Activated T-helper 17 cell treated with anti-CD3 and anti-CD28 coated beads, Interleukin-2, amount 50 U/mL, for 72 hours (primary cell): ENCODE measurements around the gene TNPO2. TPM values are rescaled to one million over a fixed set of nuclear protein-coding genes. Genes with fewer than 3 reads are reported as not detected.

ENCODE experiments used
- ATAC-seq: fragments of 150-1000 bp; cut with Tn5 transposase; replicated peaks from 2 replicates; pipeline ENCODE4 v1.10.0; 2021; ENCODE audit warnings: mild to moderate bottlenecking, moderate library complexity
- H3K27ac Mint-ChIP-seq: one replicate; pipeline ENCODE4 v1.8.0; 2022; ENCODE audit warnings: mixed read lengths
- H3K27me3 Mint-ChIP-seq: one replicate; pipeline ENCODE4 v1.8.0; 2022; ENCODE audit warnings: mixed read lengths
- H3K36me3 Mint-ChIP-seq: one replicate; pipeline ENCODE4 v1.8.0; 2022; ENCODE audit warnings: low read depth, mild to moderate bottlenecking, mixed read lengths
- H3K4me1 Mint-ChIP-seq: one replicate; pipeline ENCODE4 v1.8.0; 2022; ENCODE audit warnings: mixed read lengths
- H3K4me3 Mint-ChIP-seq: one replicate; pipeline ENCODE4 v1.8.0; 2022; ENCODE audit warnings: mild to moderate bottlenecking, mixed read lengths
- H3K9me3 Mint-ChIP-seq: one replicate; pipeline ENCODE4 v1.8.0; 2022; ENCODE audit warnings: mixed read lengths
- total RNA-seq, 2 donors: library from RNA; stranded (reverse); gene quantifications; one replicate each; pipeline ENCODE4 v1.2.3, GENCODE V29; 2022

Gene TNPO2
- total RNA-seq, 2 donors from 2014 or later = 71.9 to 106 TPM

DNA sequence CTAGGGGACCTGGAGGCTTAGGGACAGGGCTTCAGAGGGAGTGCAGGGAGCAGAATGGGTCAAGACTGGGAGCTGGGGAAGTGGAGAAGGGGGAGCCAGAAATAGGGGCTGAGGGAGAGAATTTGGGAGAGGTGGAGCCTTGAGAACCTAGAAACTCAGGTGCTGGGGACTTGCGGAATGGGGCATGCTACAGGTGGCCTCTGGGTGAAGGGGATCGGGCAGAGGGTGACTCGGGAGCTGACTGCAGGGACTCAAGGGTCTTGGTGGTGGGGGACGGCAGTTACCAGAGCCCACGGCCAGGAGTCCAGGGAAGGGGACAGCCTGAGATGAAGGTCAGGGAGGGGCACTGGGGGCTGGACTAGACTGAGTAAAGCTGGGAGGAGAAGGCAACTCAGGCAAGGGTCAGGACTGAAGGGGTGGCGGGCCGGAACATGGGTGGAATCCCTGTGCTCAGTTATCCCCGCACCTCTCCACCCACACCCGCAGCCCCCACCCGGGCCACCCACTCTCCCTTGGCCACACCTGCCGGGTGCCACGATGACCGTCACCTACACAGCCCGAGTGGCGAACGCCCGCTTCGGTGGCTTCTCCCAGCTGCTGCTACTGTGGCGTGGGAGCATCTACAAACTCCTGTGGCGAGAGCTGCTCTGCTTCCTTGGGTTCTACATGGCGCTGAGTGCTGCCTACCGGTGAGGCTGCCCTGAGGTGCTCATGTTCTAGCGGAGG is 28.5 kb upstream of the TNPO2 start:
- ATAC-seq = no peak
- Mint-ChIP-seq H3K36me3 (peaks cover 12% of the 10 kb centered on the region), H3K9me3 (peaks cover 4% of the 10 kb centered on the region), H3K4me3 (no peak overlapping the region), H3K4me1 (no peaks in the 10 kb centered on the region), H3K27ac (no peak overlapping the region), H3K27me3 (peaks cover 11% of the 10 kb centered on the region)

DNA sequence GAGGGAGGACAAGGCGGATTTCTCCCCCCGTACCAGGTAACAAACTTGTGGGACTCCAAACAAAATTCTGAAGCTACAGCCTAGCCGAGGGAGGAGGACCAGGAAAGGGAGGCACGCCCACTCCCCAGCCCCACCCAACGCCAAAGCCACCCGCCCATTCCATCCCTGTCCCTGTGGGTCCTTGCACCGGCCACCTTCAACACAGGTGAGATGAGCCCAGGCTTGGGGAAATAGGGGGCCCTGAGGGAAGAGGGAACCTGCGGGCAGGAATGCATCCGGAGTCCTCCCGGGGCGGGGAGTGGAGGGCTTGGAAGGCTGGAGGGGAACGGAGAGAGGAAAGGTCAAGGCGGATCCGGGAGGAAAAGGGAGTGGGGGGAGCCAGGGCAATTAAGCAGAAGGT is 27.9 kb upstream of the TNPO2 start, which contains the start of gene BEST2:
TSS of gene BEST2 (plus strand) at position 157 of the 400 bp plus-strand sequence. CDS start 802 bp downstream, outside the sequence.
- no peak within 1 kb of the TSS for H3K27ac Mint-ChIP-seq
- H3K4me3 Mint-ChIP-seq = no peak within 1 kb of the TSS
- peaks cover 11% of the 10 kb centered on the region for H3K27me3 Mint-ChIP-seq
- no peaks in the 10 kb centered on the region for H3K4me1 Mint-ChIP-seq
- ATAC-seq = no peak
- peaks cover 18% of the 10 kb centered on the region for H3K36me3 Mint-ChIP-seq
- H3K9me3 Mint-ChIP-seq = peaks cover 4% of the 10 kb centered on the region

DNA sequence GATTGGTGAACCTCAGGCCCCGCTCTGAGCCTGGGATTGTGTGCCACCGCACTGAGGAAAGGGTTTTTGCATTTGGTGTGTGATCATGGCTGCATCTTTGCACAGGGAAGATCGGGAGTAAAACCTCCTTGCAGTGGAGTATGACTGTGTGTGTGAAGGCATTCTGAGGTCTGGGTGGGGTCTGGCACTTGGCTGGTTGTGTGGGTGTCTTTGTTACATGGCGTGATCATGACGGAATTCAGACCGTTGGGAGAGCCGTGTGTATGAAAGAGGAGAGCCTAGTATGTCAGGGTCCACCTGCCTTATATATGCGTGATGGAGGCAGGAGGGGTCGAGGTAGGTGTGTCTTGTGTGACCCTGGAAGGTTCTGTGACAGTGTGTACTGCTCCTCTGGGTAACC is 27.1 kb upstream of the TNPO2 start:
- no peak for ATAC-seq
- no peak overlapping the region for H3K4me3 Mint-ChIP-seq
- H3K27me3 Mint-ChIP-seq = peaks cover 8% of the 10 kb centered on the region
- H3K27ac Mint-ChIP-seq = no peak overlapping the region
- H3K4me1 Mint-ChIP-seq = no peaks in the 10 kb centered on the region
- peaks cover 25% of the 10 kb centered on the region for H3K36me3 Mint-ChIP-seq
- H3K9me3 Mint-ChIP-seq = peaks cover 4% of the 10 kb centered on the region

DNA sequence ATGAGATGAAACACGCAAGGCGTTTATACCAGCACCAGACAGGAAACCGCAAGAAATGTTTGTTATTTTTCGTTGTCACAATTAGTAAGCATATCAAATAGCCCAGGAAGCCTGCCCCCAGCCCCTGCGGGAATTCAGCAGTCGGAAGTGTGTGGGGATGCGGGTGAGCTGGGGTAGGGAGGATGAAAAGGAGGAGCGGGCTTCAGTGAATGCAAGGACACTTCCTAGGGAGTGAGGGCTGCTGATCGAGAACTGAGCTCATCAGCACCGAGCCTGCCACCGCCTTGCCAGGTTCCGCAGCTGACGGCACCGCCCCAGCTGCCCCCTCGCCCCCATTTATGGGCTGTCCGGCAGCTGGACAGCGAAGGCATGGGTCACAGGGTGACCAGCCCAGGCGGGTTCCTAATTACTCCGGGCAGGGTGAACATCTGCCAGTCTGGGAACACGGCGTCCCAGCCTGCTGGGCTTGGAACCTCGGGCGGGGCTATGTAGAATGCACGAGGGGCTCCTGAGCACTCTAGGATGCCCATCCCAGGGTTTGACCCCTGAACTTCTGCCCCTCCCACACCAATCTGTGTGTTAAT is 26.3 kb upstream of the TNPO2 start:
- no peaks in the 10 kb centered on the region for H3K4me1 Mint-ChIP-seq
- peaks cover 34% of the 10 kb centered on the region for H3K36me3 Mint-ChIP-seq
- peak overlapping the region; percentile 6 for H3K4me3 Mint-ChIP-seq
- ATAC-seq = peak; percentile 11
- peaks cover 3% of the 10 kb centered on the region for H3K27me3 Mint-ChIP-seq
- H3K9me3 Mint-ChIP-seq = peaks cover 4% of the 10 kb centered on the region
- no peak overlapping the region for H3K27ac Mint-ChIP-seq

DNA sequence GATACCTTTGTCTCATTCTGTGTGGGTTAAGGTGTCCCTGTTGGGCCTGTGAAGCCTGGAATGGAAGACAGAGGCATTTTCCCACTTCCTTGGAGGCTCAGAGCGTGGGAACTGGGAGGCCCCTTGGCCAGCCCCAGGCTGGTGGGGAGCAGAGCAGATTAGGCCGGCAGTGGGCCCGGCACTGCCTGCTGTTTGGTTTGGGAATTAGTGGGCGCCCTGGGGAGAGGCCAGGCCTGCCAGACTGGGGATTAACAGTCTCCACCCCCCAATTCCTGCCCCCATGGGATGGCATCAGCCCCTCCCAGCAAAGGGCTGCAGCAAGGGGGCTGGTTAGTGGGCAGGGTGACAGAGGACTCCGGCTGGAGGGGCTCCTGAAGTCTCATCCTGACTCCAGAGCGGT is 24.8 kb upstream of the TNPO2 start:
- Mint-ChIP-seq H3K4me1 (no peaks in the 10 kb centered on the region), H3K36me3 (peaks cover 43% of the 10 kb centered on the region), H3K9me3 (peaks cover 4% of the 10 kb centered on the region), H3K4me3 (no peak overlapping the region), H3K27me3 (peaks cover 3% of the 10 kb centered on the region), H3K27ac (no peak overlapping the region)
- no peak for ATAC-seq

DNA sequence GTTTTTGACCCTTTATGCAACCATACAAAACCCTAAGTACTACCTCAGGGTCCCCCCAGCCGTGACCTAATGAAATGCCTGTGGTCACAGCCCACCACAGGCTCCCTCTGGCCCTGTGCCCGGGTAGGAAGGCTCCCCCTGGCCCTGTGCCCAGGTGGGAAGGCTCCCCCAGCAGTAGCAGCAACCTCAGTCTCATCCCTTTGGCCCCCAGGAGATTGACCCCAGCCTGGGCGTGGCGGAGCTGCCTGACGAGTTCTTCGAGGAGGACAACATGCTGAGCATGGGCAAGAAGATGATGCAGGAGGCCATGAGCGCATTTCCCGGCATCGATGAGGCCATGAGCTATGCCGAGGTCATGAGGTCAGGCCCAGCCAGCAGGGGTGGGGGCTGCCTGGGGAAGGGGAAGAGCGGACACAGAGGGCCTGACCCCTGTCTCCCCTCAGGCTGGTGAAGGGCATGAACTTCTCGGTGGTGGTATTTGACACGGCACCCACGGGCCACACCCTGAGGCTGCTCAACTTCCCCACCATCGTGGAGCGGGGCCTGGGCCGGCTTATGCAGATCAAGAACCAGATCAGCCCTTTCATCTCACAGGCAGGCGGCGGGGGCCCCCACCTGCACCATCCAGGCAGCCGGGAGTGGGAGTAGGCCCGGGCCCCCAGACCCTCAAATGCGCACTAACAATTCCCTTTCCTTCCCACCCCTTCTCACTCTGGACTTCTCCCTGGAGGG is 21.6 kb upstream of the TNPO2 start:
- H3K9me3 Mint-ChIP-seq = peaks cover 4% of the 10 kb centered on the region
- H3K4me1 Mint-ChIP-seq = no peaks in the 10 kb centered on the region
- no peak for ATAC-seq
- no peak overlapping the region for H3K4me3 Mint-ChIP-seq
- H3K36me3 Mint-ChIP-seq = peaks cover 67% of the 10 kb centered on the region
- no peak overlapping the region for H3K27ac Mint-ChIP-seq
- no peaks in the 10 kb centered on the region for H3K27me3 Mint-ChIP-seq

DNA sequence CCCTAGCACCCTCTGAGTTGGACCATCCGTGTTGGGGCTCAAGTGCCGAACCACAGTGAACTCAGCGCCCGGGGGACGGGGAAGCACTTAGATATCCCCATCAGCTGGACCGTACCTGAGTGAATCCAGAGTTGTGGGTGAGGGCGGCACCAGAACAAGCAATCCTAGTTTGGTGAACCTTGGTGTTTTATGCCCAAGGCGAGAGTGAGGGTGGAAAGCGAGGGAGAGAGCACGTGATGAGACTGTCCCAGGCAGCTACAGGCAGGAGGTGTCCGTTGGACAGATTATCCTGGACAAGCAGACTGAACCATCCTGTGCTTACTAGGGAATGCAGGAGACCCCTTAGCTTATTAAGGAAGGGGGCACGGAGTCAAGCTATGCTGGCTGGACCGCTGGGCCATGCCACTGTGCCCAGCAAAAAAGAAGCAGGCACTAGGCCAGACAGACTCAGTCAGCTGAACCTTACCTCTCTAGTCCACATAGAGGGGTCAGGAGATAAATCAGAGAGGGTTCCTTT is 14.2 kb upstream of the TNPO2 start:
- Mint-ChIP-seq H3K4me3 (peak overlapping the region; percentile 89), H3K4me1 (peaks cover 8% of the 10 kb centered on the region), H3K9me3 (no peaks in the 10 kb centered on the region), H3K27me3 (no peaks in the 10 kb centered on the region), H3K36me3 (peaks cover 63% of the 10 kb centered on the region), H3K27ac (peak overlapping the region; percentile 96)
- ATAC-seq = no peak

DNA sequence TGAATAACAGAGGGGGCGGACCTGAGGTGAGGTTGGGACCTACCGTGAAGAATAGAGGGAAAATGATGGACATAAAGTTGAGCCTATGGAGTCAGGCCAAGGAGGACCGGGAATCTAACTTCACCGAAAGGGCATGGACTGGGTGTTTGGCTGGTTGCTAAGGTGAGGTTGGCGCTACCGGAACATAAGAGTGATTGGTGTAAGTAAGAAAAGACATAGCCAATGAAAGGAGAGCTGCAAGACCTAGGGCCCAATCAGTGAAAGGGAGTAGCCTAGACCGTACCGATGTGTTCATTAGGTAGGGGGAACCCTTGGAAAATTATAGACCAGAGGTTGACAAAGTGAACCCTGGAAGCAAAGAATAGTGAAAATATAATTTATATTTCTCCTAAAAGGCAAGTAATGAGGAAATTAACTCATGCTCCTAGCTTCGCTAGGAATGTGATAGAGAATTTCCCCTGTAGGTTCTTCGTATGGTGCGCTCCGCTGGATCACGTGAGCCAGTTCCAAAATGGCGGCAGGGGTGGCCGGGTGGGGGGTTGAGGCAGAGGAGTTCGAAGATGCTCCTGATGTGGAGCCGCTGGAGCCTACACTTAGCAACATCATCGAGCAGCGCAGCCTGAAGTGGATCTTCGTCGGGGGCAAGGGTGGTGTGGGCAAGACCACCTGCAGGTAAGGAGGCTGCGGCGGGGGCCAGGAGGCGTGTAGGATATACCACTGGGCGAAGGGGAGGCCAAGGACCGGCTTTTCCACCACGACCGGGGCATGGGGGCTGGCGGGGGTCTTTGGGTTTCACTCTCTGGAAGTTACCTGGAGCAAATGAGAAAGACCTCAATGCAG is 13.5 kb upstream of the TNPO2 start, which contains the start of gene GET3:
TSS of gene GET3 (plus strand) at position 503 of the 840 bp plus-strand sequence. CDS start at position 512, 9 bp downstream.
- peaks cover 64% of the 10 kb centered on the region for H3K36me3 Mint-ChIP-seq
- H3K4me3 Mint-ChIP-seq = peak within 1 kb of the TSS; percentile 89
- H3K4me1 Mint-ChIP-seq = peaks cover 11% of the 10 kb centered on the region
- H3K9me3 Mint-ChIP-seq = no peaks in the 10 kb centered on the region
- no peaks in the 10 kb centered on the region for H3K27me3 Mint-ChIP-seq
- H3K27ac Mint-ChIP-seq = peak within 1 kb of the TSS; percentile 96
- peak; percentile 89 for ATAC-seq

DNA sequence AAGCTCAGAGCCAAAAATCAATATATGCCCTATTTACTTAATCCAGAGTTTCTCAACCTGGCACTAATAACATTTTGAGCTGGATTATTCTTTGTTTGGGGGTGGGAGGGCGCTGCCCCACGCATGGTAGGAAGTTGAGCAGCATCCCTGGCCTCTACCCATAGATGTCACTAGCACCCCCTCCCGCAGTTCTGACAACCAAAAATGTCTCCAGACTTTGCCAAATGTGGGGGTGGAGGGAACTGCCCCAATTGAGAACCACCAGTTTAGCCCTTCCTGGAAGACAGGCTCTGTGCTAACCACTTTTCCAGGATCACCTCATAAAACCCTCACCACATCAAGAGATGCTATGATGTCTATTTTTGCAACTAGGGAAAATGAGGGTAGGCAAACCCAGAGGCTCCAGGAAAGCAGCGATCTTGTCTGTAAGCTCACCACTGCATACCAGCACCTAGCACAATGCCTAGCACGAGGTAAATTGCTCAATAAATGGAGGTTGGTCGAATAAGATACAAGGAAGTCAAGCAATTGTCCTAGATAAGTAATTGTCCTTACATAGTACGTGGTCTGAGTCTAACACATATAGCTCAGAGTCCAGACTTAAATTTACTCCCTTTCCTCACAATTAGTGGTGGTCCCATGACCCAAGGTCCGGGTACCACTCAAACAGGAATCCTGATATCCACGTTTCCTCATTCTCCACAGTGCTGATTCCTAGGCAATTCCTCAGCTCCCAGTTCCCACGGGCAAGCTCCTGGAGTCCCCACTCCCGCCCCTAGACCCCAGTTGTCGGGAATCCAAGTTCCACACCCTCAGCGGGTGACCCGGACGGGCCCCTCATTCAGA is 9.9 kb upstream of the TNPO2 start:
- Mint-ChIP-seq H3K36me3 (peaks cover 72% of the 10 kb centered on the region), H3K4me1 (peaks cover 19% of the 10 kb centered on the region), H3K9me3 (no peaks in the 10 kb centered on the region), H3K27me3 (no peaks in the 10 kb centered on the region), H3K27ac (peak overlapping the region; percentile 95), H3K4me3 (peak overlapping the region; percentile 94)
- ATAC-seq = no peak

DNA sequence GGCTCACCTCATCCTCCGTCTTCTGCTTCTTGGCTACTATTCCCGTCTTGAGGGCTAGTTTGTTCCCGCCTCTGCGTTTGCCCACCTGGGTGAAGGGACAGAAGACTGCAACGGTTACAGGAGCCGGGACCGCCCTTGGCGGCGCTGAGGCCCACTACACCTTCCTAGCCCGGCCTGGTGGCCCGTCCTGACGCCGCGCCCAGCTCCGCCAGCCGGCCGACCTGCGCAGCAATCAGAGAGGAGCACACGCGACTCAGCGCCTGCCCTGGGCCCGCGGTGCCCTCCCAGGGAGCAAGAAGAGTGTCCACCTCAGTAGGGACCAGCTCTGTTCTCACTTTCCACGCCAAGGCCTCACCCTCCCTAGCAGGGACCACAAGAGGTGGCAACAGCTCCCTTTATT is 7.6 kb upstream of the TNPO2 start:
- H3K9me3 Mint-ChIP-seq = no peaks in the 10 kb centered on the region
- no peaks in the 10 kb centered on the region for H3K27me3 Mint-ChIP-seq
- ATAC-seq = no peak
- no peak overlapping the region for H3K4me3 Mint-ChIP-seq
- no peak overlapping the region for H3K27ac Mint-ChIP-seq
- H3K4me1 Mint-ChIP-seq = peaks cover 23% of the 10 kb centered on the region
- H3K36me3 Mint-ChIP-seq = peaks cover 77% of the 10 kb centered on the region

DNA sequence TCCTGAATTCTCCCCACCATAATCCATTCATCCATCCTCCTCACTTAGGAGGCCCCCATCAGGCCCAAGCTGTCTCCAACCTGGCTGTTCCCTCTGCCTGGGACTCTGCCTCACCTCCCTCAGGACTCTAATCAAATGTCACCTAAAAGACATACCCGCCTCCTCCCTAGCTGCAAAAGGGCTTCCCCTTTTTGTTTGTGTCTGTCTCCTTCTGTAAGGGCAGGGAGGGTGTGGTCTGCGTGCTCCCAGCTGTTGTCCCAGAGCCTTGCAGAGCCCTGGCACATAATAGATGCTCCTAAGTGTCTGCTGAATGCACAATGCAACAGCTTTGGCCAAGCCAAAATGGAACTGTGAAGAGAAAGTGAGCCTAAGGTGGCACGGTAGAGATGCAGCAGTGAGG is 6.3 kb upstream of the TNPO2 start:
- ATAC-seq = no peak
- H3K4me3 Mint-ChIP-seq = no peak overlapping the region

DNA sequence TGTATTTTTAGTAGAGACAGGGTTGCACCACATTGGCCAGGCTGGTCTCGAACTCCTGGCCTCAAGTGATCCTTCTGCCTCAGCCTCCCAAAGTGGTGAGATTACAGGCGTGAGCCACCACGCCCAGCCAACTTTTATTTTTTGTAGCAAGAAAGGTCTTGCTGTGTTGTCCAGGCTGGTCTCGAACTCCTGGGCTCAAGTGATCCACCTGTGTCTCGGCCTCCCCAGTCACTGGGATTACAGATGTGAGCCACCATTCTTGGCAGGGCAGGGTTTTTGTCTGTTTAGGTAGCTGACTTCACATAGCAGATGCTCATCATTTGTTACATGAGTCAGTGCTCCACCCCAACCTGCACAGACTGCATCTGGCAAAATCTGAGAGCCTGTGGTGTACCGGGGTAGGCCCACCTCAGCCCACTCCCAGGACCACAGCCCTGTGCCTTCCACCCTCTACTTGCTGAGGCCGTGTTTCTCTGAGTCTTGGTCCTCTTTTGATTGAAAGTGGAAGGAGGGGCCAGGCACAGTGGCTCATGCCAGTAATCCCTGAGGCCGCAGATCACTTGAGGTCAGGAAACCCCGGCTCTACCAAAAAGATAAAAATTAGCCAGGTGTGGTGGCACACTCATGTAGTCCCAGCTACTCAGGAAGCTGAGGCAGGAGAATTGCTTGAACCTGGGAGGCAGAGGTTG is 4.2 kb upstream of the TNPO2 start:
- ATAC-seq = no peak
- Mint-ChIP-seq H3K27ac (no peak overlapping the region), H3K36me3 (peaks cover 68% of the 10 kb centered on the region), H3K4me3 (no peak overlapping the region), H3K9me3 (no peaks in the 10 kb centered on the region), H3K27me3 (no peaks in the 10 kb centered on the region), H3K4me1 (peaks cover 25% of the 10 kb centered on the region)

More for the DNA sequence above, 6.3 kb upstream of the TNPO2 start:
- H3K9me3 Mint-ChIP-seq = no peaks in the 10 kb centered on the region
- H3K36me3 Mint-ChIP-seq = peaks cover 78% of the 10 kb centered on the region
- H3K27me3 Mint-ChIP-seq = no peaks in the 10 kb centered on the region
- peak overlapping the region; percentile 29 for H3K27ac Mint-ChIP-seq
- peaks cover 24% of the 10 kb centered on the region for H3K4me1 Mint-ChIP-seq

DNA sequence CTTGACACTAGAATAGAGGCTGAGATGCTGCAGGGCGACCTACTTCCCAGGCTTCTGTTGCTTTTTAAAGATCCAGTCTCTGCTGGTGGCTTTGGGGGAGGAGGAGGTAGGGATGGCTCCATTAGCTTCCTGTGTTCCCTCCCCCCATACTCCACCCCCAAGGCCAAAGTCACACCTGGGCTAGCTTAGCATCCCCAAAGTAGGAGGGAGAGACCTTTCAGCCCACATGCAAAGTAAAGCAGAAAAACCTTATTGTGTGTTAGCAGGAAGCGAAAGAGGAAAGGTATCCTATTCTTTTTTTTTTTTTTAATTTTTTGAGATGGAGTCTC is 3.2 kb upstream of the TNPO2 start:
- Mint-ChIP-seq H3K4me1 (peaks cover 19% of the 10 kb centered on the region), H3K27ac (no peak overlapping the region)
- ATAC-seq = no peak

More for the DNA sequence above, 3.2 kb upstream of the TNPO2 start:
- Mint-ChIP-seq H3K36me3 (peaks cover 67% of the 10 kb centered on the region), H3K9me3 (no peaks in the 10 kb centered on the region), H3K4me3 (no peak overlapping the region), H3K27me3 (no peaks in the 10 kb centered on the region)
